ENCODE data around the gene MIGA2.

DNA sequence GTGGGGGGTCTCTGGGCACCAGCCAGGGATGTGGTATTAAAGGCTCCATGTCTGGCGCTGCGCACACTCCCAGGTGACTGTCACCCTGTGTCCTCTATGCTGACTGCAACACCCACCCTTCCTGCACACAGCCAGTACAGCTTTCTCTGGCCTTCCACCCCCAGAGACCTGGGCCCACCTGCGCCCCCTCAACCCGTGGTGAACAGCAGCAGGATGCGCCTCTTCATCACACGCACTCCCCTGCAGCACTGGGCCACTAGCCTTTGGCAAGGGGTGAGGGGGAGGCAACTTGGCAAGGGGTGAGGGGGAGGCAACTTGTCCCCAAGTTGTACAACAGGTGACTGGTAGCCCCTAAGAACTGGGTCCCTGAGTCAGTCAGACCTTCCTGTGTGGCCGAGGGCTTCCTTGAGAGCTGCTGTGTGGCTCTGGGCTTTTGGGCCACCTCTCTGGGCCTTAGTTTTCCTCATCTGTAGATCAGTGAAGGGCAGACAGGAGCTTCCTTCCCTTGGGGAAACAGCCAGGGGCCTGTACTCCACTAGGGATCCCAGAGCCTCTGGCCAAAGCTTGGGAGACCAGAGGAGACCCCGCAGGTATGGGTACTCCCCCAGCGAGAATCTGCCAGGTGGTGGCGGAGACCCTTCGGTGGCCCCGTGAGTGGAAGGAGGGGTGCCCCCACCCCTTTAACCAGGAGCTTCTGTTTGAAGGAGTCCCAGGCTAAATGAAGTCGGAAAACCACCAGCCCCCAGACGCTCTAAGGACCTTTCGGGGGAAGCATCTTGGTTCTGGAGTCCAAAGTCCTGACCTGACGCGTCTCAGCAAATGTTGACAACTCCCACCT lies 69.7 kb downstream of the MIGA2 start:
- TF ChIP-seq, protein P1, sequence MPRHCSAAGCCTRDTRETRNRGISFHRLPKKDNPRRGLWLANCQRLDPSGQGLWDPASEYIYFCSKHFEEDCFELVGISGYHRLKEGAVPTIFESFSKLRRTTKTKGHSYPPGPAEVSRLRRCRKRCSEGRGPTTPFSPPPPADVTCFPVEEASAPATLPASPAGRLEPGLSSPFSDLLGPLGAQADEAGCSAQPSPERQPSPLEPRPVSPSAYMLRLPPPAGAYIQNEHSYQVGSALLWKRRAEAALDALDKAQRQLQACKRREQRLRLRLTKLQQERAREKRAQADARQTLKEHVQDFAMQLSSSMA (CRISPR knock-in tag; IDR thresholded peaks at IDR 0.05) = no peak
- TF ChIP-seq GABPA (tag; conservative IDR thresholded peaks at IDR 0.05; ENCODE audit: low read depth) (no peak), PTBP1 (IDR thresholded peaks at IDR 0.05; ENCODE audit: low read depth, low read length) (no peak), POU5F1 (IDR thresholded peaks at IDR 0.05; ENCODE audit: borderline replicate concordance, low read depth, low read length, partially characterized antibody) (no peak), MCM5 (IDR thresholded peaks at IDR 0.05; ENCODE audit: low read depth) (no peak), EZH2 (IDR thresholded peaks at IDR 0.05; ENCODE audit: borderline replicate concordance, low read depth, low read length) (no peak), POLR2A (conservative IDR thresholded peaks at IDR 0.05) (no peak), RFX5 (IDR thresholded peaks at IDR 0.05; ENCODE audit: low read depth, low read length) (no peak), MAFG (tag; conservative IDR thresholded peaks at IDR 0.05) (no peak), POLR2AphosphoS5 (IDR thresholded peaks at IDR 0.05; ENCODE audit: control insufficient read depth, insufficient read depth, low read depth, low read length) (no peak), RAD21 (CRISPR knock-in tag; conservative IDR thresholded peaks at IDR 0.05 in 1 of 2, IDR thresholded peaks at IDR 0.05 in 1 of 2) (no peak)
- TF ChIP-seq, protein P2, sequence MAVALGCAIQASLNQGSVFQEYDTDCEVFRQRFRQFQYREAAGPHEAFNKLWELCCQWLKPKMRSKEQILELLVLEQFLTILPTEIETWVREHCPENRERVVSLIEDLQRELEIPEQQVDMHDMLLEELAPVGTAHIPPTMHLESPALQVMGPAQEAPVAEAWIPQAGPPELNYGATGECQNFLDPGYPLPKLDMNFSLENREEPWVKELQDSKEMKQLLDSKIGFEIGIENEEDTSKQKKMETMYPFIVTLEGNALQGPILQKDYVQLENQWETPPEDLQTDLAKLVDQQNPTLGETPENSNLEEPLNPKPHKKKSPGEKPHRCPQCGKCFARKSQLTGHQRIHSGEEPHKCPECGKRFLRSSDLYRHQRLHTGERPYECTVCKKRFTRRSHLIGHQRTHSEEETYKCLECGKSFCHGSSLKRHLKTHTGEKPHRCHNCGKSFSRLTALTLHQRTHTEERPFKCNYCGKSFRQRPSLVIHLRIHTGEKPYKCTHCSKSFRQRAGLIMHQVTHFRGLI (CRISPR knock-in tag; IDR thresholded peaks at IDR 0.05) = no peak
- TF ChIP-seq, protein P3, sequence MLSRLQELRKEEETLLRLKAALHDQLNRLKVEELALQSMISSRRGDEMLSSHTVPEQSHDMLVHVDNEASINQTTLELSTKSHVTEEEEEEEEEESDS (CRISPR knock-in tag; IDR thresholded peaks at IDR 0.05) = no peak
